ENCODE results near the gene NIPBL.
A peak's percentile ranks its signal among the peaks of the same experiment; 100 is the strongest.

Gene NIPBL

DNA sequence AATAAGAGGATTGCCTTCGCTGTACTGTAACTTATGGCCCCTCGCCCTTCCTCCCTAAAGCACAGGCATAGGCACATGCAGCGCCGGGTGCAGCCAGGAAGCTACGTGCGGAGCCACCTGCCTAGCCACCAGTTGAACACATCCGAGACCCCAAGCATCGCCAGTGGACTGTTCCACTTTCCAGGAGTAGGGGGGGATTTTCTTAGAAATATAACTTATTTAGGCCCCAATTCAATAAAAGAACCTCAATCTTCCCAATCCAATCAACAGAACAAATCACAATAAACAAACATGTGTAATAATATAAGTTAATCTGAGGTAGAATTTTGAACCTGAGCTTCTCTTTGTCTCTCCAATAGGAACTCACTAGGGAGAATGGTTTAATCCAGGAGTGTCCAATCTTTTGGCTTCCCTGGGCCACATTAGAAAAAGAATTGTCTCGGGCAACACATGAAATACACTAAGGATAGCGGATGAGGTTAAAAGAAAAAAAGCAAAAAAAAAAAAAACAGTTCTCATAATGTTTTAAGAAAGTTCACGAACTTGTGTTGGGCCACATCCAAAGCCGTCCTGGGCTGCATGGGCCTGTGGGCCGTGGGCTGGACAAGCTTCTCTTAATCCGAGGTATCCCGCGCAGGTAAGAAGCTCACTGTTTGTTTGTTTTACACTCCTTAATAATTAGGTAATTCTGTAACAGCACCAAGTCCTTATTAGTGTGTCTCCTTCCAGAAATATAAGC lies 22.0 kb upstream of the NIPBL start:
- Histone ChIP-seq H3K27ac (ENCODE audit: low read depth, low read length, severe bottlenecking) (no peak overlapping the region), H3K4me3 (ENCODE audit: extremely low read depth, insufficient read depth, low read length, poor library complexity, severe bottlenecking) (no peak overlapping the region)
- WGBS, 2 experiments (ENCODE audit: insufficient coverage in 2 of 2), result 86 to 93% methylated on average over 5 to 9 of the region's 16 CpGs

DNA sequence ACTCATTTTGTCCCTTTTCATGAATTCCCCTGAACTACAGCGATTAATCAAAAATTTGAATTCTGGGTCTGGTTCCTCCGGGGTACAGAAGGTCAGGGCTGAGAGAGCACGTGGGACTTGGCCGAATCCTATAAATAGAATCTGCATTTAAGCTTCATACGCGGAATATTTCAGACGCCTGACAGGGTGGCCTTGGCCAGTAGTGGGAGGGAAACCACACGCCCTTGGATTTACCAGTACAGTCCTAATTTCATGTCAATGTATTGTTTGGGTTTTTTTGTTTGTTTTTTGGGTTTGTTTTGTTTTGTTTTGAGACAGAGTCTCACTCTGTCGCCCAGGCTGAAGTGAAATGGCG lies 21.5 kb upstream of the NIPBL start:
- H3K4me3 ChIP-seq (ENCODE audit: extremely low read depth, insufficient read depth, low read length, poor library complexity, severe bottlenecking), result no peak overlapping the region
- H3K36me3 ChIP-seq (ENCODE audit: control insufficient read depth, insufficient read depth, low read length), result no peaks in the 10 kb centered on the region
- 95 to 96% methylated on average over 6 to 9 of the region's 10 CpGs for WGBS, 2 experiments (ENCODE audit: insufficient coverage in 2 of 2)
- H3K9me3 ChIP-seq (ENCODE audit: control insufficient read depth, low read length), result no peaks in the 10 kb centered on the region
- no peaks in the 10 kb centered on the region for H3K4me1 ChIP-seq (ENCODE audit: control insufficient read depth, insufficient read depth, low read length, poor library complexity, severe bottlenecking)
- no peak overlapping the region for H3K27ac ChIP-seq (ENCODE audit: low read depth, low read length, severe bottlenecking)

More for the DNA sequence above, 22.0 kb upstream of the NIPBL start:
- Histone ChIP-seq H3K9me3 (ENCODE audit: control insufficient read depth, low read length) (no peaks in the 10 kb centered on the region), H3K4me1 (ENCODE audit: control insufficient read depth, insufficient read depth, low read length, poor library complexity, severe bottlenecking) (no peaks in the 10 kb centered on the region), H3K36me3 (ENCODE audit: control insufficient read depth, insufficient read depth, low read length) (no peaks in the 10 kb centered on the region)

DNA sequence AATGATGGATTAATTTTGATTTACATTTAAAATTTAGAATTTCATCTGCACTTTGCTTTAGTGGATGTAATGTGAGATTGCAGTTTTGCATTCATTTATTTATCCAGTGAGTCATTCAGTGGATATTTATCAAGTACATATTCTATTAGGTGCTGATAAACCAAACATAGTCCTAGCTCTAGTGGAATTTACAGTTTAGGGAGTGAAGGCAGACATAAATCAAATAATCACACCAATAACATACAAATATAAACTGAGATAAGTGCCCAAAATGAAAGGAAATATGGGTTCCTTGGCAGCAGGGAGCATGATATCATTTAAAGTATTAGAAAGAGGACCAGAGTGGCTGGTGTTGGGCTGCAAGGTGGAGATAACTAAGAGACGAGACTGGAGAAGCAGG lies 14.7 kb upstream of the NIPBL start:
- Histone ChIP-seq H3K4me1 (ENCODE audit: control insufficient read depth, insufficient read depth, low read length, poor library complexity, severe bottlenecking) (no peaks in the 10 kb centered on the region), H3K9me3 (ENCODE audit: control insufficient read depth, low read length) (peaks cover 4% of the 10 kb centered on the region), H3K27ac (ENCODE audit: low read depth, low read length, severe bottlenecking) (no peak overlapping the region), H3K4me3 (ENCODE audit: extremely low read depth, insufficient read depth, low read length, poor library complexity, severe bottlenecking) (no peak overlapping the region), H3K36me3 (ENCODE audit: control insufficient read depth, insufficient read depth, low read length) (no peaks in the 10 kb centered on the region)
- WGBS, 2 experiments (ENCODE audit: insufficient coverage in 2 of 2), result no CpG with 5 or more reads among the region's 1 CpG

- Histone ChIP-seq H3K4me1 (ENCODE audit: control insufficient read depth, insufficient read depth, low read length, poor library complexity, severe bottlenecking) (peaks cover 4% of the 10 kb centered on the region), H3K9me3 (ENCODE audit: control insufficient read depth, low read length) (peaks cover 2% of the 10 kb centered on the region), H3K4me3 (ENCODE audit: extremely low read depth, insufficient read depth, low read length, poor library complexity, severe bottlenecking) (no peak overlapping the region), H3K27ac (ENCODE audit: low read depth, low read length, severe bottlenecking) (no peak overlapping the region), H3K36me3 (ENCODE audit: control insufficient read depth, insufficient read depth, low read length) (no peaks in the 10 kb centered on the region)
- WGBS, 2 experiments (ENCODE audit: insufficient coverage in 2 of 2), result no CpG with 5 or more reads among the region's 2 CpGs
Measured at GRCh38 chr5:36870399-36871040, 6.0 kb upstream of the NIPBL start.

DNA sequence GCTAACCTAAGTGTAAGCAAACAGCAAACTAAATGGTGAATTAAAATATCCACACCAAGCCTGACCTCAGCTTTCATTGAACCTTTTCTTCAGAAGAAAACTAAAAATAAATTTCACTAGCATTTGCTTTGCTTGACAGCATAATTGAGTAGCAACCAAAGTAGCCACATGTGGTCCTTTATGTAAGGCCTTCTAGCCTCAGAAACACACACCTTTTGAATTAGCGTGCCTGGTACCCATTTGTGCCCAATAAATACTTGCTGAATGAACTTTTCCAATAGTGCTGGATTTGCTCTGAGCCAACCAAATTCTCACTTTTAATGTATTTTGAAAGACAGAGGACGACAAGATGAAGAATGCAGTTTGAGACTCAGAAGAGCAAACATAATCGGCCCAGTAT lies 2.1 kb upstream of the NIPBL start:
- Histone ChIP-seq H3K9me3 (ENCODE audit: control insufficient read depth, low read length) (no peaks in the 10 kb centered on the region), H3K4me1 (ENCODE audit: control insufficient read depth, insufficient read depth, low read length, poor library complexity, severe bottlenecking) (peaks cover 4% of the 10 kb centered on the region), H3K4me3 (ENCODE audit: extremely low read depth, insufficient read depth, low read length, poor library complexity, severe bottlenecking) (peak overlapping the region; percentile 94), H3K27ac (ENCODE audit: low read depth, low read length, severe bottlenecking) (peak overlapping the region; percentile 16), H3K36me3 (ENCODE audit: control insufficient read depth, insufficient read depth, low read length) (no peaks in the 10 kb centered on the region)
- 25 to 29% methylated on average over 1 to 3 of the region's 3 CpGs for WGBS, 2 experiments (ENCODE audit: insufficient coverage in 2 of 2)

DNA sequence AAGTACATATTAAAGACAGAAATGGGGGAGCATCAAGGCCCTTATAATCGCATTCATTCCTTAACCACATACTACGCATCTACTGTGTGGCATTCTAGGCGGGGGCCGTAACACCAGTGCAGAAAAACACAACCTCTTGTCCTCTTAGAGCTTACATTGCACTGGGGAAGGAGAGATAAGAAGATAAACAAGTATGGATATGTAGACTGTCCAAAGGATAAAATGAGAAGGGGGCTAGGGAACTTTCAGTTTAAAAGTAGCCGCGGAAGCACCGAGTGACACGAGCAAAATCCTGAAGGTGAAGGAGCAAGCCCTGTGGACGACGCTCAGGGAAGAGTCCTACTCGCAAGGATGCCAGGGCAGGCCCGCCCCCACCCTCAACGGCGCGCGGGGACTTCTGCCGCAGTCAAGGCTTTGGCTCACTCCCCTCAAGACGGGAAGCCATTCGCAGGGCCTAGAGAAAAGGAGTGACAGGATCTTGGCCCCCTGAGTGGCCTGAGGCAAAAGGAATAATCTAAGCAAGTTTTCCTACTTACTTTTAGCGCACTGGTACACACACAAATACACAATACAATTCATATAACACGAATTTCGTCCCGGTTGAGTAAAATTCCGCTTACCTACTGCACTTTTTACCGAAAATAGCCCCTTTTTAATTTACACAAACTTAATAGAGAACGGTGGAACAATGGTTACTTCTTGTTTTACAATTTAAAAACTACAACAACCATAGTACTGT lies 1.3 kb upstream of the NIPBL start:
- H3K4me1 ChIP-seq (ENCODE audit: control insufficient read depth, insufficient read depth, low read length, poor library complexity, severe bottlenecking), result peaks cover 4% of the 10 kb centered on the region
- no peaks in the 10 kb centered on the region for H3K36me3 ChIP-seq (ENCODE audit: control insufficient read depth, insufficient read depth, low read length)
- WGBS, 2 experiments (ENCODE audit: insufficient coverage in 2 of 2), result 0 to 1% methylated on average over 10 to 17 of the region's 26 CpGs
- H3K27ac ChIP-seq (ENCODE audit: low read depth, low read length, severe bottlenecking), result peak overlapping the region; percentile 86
- H3K4me3 ChIP-seq (ENCODE audit: extremely low read depth, insufficient read depth, low read length, poor library complexity, severe bottlenecking), result peak overlapping the region; percentile 94
- H3K9me3 ChIP-seq (ENCODE audit: control insufficient read depth, low read length), result no peaks in the 10 kb centered on the region

DNA sequence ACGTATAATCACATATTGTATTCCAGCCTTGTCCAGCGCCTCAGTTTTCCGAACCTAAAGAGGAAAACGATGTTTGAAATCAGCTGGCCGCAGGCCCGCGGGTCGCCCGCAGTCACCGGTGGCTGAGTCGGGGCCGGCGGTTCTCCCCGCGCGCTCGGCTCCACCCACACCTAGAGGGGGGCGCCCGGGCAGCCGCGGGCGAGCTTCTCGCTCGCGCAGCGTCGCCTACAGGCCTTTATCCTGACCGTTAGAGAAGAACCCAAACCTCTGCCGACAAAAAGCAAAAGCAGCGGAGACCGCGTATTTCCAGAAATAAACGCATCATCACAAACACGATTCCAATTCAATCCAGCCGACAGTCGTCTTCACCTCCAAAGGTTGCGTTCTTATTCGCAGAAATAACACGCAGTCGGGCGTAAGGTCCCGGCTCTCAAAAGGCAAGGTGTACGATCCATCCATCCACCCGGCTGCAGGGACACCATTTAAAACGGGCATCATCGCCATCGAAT lies 725 bp upstream of the NIPBL start:
- Histone ChIP-seq H3K36me3 (ENCODE audit: control insufficient read depth, insufficient read depth, low read length) (no peaks in the 10 kb centered on the region), H3K4me3 (ENCODE audit: extremely low read depth, insufficient read depth, low read length, poor library complexity, severe bottlenecking) (peak overlapping the region; percentile 94), H3K4me1 (ENCODE audit: control insufficient read depth, insufficient read depth, low read length, poor library complexity, severe bottlenecking) (peaks cover 4% of the 10 kb centered on the region), H3K27ac (ENCODE audit: low read depth, low read length, severe bottlenecking) (peak overlapping the region; percentile 86), H3K9me3 (ENCODE audit: control insufficient read depth, low read length) (no peaks in the 10 kb centered on the region)
- WGBS, 2 experiments (ENCODE audit: insufficient coverage in 2 of 2), result 0% methylated on average over 34 to 38 of the region's 47 CpGs

DNA sequence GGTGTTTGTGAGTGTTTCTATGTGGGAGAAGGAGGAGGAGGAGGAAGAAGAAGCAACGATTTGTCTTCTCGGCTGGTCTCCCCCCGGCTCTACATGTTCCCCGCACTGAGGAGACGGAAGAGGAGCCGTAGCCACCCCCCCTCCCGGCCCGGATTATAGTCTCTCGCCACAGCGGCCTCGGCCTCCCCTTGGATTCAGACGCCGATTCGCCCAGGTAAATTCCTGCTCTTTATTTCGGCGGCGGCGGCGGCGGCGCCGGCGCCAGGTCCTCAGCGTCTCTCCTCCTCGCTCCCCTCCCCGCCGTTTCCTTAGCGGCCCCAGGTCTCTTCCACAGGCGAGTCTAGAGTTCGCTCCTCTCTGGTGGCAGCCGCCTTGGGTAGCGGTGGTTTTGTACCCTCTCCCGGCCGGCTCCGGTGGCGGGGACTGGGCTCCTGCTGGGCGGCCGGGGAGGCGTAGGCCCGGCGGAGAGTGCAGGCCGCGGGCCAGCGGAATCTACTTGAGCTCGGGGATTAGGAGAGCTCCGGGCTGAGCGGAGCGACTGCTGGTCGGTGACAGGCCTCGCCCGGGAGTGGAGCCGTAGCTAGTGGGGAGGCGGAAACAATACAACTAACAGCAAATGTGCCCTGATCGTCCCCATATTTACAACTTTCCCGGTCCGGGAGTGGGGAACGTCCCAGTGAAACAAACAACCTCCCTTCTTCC lies 547 bp downstream of the NIPBL start:
- WGBS, 2 experiments (ENCODE audit: insufficient coverage in 2 of 2), result 0% methylated on average over 36 to 44 of the region's 57 CpGs
- peaks cover 4% of the 10 kb centered on the region for H3K4me1 ChIP-seq (ENCODE audit: control insufficient read depth, insufficient read depth, low read length, poor library complexity, severe bottlenecking)
- H3K36me3 ChIP-seq (ENCODE audit: control insufficient read depth, insufficient read depth, low read length), result no peaks in the 10 kb centered on the region
- peak overlapping the region; percentile 90 for H3K27ac ChIP-seq (ENCODE audit: low read depth, low read length, severe bottlenecking)
- H3K9me3 ChIP-seq (ENCODE audit: control insufficient read depth, low read length), result no peaks in the 10 kb centered on the region
- peak overlapping the region; percentile 94 for H3K4me3 ChIP-seq (ENCODE audit: extremely low read depth, insufficient read depth, low read length, poor library complexity, severe bottlenecking)

DNA sequence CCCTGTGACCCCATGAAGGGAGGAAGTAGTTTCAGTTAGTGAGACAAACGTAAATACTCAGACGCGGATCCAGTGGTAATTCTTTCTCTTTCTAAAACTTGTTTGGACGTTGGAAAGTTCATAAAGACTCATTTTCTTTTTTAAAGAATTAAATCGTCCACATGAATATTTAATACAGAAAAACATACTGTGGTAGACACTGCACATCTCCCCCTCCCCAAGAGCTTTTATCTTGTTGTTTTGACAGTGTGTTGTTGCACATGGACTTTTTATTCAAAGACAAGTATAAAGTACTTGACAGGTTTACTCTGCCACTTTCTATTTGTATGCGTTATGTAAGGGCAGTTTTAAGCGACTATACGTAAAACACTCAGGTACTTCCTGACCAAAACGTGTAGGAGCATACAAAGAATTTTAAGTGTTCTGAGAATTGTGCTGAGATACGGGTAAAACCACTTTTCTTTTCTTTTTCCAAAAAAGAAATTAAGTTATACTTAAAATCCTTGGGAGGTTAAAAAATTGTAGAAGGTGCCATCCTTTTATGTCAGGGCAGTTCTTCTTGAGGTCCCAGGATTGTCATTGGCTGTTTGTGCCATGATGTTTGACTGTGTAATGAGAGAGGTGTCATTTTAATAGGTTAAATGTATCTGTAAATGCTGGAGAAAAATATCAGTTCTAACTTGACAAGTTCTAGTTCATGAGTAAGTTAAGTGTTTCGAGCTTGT lies 1.3 kb downstream of the NIPBL start:
- H3K27ac ChIP-seq (ENCODE audit: low read depth, low read length, severe bottlenecking), result peak overlapping the region; percentile 90

More for the DNA sequence above, 1.3 kb downstream of the NIPBL start:
- Histone ChIP-seq H3K36me3 (ENCODE audit: control insufficient read depth, insufficient read depth, low read length) (no peaks in the 10 kb centered on the region), H3K9me3 (ENCODE audit: control insufficient read depth, low read length) (no peaks in the 10 kb centered on the region), H3K4me1 (ENCODE audit: control insufficient read depth, insufficient read depth, low read length, poor library complexity, severe bottlenecking) (peaks cover 4% of the 10 kb centered on the region), H3K4me3 (ENCODE audit: extremely low read depth, insufficient read depth, low read length, poor library complexity, severe bottlenecking) (peak overlapping the region; percentile 94)
- WGBS, 2 experiments (ENCODE audit: insufficient coverage in 2 of 2), result 0% methylated on average over 1 of the region's 11 CpGs; no CpG with 5 or more reads in 1 of the 2 experiments

All from mesodermal cell (in vitro differentiated cells).